NCI-H748 treated with DMSO at 0.1 percent for 48 hours (cell line): Measurements from ENCODE around the gene ZNF189.

ENCODE experiments used
- DNase-seq: peaks from one replicate; lab custom pipeline; 2025; lab: John Stamatoyannopoulos, UW

Gene ZNF189

DNA sequence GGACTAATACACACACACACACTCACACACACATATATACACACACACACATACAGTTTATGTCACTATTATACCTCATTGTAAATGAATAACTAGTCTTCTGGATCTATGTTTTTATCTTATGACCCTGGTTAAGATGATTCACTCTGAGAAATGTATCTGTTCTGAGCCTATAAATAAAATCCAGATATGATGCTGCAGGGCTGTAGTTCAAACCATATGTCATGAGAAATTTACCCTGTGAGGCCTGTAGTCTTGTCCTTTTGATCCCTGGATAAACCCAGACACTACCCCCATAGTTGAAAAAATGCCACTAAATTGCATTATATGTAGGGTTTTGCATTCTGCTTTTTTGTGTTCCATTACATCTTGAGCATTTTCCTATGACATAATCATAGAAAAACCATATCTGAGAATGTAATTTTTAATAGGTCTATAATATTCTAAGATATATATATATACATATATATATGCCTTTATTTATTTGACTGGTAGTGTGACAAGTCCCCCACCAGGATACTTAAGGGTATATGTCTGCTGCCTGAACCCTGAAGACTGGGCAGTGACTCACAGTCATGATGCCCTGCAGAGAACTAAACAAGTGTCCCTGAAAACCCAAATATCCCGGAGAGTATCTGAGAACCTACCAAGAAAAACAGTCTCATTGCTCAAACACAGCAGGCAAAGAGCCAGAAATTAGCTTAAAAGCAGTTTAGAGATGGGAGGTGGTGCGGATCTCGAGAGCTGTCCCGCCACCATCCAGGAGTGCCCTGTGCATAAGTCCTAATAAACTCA, 55.3 kb downstream of the ZNF189 start:
- DNase-seq, result no peak

DNA sequence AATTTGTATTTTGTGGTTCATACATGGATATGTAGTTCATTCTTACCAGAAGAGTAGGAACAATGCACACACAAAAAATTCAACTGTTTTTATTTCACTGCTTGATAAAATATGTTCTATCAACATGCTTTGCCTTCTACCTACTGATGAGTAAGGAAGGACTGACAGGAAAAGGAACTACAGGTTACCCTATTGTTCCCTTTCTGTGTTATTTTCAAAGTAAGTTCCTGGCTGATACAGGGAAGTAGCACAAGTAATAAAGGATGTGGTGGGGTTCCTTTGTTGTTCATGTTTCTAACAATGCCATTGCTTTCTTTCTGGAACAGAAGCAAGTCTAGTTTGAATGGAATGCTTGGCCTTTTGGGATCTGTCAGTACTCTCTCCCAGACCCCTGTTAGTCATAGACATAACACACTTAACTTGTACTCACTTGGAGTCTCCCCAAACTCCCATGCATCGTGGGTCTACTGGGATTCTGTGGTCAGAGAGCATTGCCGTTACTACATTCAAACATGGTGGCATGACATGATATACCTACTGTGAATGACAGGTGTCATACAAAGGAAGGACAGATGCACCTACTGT, 57.1 kb downstream of the ZNF189 start:
- DNase-seq, result no peak

DNA sequence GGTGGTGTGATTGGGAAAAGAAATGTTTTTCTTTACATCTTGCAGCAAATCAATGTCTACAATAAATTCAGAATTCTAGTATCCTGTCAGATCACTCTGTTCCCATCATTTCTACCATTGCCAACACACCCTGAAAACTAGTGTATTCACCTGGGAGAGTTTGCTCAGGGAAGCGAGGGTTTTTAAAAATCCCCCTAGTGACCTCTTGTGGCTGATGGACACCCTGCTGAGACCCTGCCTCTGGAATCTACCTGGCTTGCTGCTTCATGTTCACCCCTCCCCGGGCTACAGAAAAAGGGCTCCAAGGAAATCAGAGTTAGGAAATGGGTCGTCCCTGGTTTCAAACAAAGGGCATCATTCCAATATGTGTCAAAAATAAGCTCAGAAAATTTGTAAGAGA, 58.4 kb downstream of the ZNF189 start:
- DNase-seq, result no peak

DNA sequence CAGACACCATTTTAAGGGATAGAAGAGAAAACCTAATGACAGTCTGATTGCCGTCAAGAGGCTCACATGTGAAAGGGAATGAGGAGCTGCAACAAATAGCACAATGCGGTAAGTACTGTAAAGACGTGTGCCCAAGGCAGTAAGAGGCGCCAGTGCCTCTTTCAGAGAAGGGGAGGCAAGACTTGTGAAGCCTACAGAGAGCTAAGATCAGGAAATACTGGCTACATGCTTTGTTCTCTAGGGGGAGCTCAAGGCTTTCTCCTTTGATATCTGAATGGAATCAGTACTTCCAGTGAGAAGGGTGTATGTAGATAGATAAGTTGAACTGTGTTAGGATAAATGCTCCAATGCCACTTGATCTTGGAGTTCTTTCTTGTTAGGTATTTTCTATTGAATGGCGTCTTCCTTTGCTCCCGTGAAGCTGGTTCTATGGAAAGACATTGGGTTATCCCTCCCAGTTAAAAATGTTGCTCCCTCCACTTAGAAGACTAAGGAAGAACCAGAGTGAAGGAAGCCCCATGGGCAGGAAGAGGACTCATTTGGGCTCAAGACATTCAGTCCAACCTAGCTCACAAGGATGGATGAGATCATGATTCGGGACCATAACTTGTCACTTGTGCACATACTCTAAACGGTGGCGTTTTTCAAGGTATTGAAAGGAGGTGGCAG, 60.4 kb downstream of the ZNF189 start:
- peak; percentile 83 for DNase-seq
